GM19239 (cell line): ENCODE measurements around the gene TGDS.
"Not testable (repeated sequence)": the region's sequence is repeated elsewhere in the genome, so short reads cannot be mapped to it uniquely, and the experiment has no call there.

Experiments used
- DNase-seq: peaks from one replicate; pipeline ENCODE4 v3.0.0; 2011; ENCODE audit warnings: low spot score; ENCODE audit not compliant: insufficient read length
- FAIRE-seq: peaks from 2 replicates; lab custom pipeline; 2011; peaks lifted over from hg19 to GRCh38; lab: Jason Lieb, UNC

Gene TGDS

GRCh38 chr13:94556041-94556440, 39.9 kb downstream of the TGDS start:
- no peak for FAIRE-seq
- DNase-seq = no peak

- no peak for FAIRE-seq
Observed at GRCh38 chr13:94553766-94554165, 42.2 kb downstream of the TGDS start.

GRCh38 chr13:94552095-94552494, 43.9 kb downstream of the TGDS start:
- FAIRE-seq = no peak
- no peak for DNase-seq

More at GRCh38 chr13:94553766-94554165, 42.2 kb downstream of the TGDS start:
- DNase-seq = no peak

GRCh38 chr13:94550062-94550738, 45.8 kb downstream of the TGDS start:
- no peak for DNase-seq
- FAIRE-seq = no peak

- peak; percentile 77 for DNase-seq
- FAIRE-seq = peak; percentile 89
Observed at GRCh38 chr13:94549232-94550061, 46.5 kb downstream of the TGDS start.

GRCh38 chr13:94548821-94549231, 47.1 kb downstream of the TGDS start:
- DNase-seq (no peak), FAIRE-seq (no peak)

- FAIRE-seq (no peak), DNase-seq (peak; percentile 2)
Observed at GRCh38 chr13:94548382-94548781, 47.6 kb downstream of the TGDS start.

- FAIRE-seq (no peak), DNase-seq (no peak)
Observed at GRCh38 chr13:94546061-94546839, 49.7 kb downstream of the TGDS start.

- no peak for DNase-seq
- FAIRE-seq = no peak
Observed at GRCh38 chr13:94544922-94545321, 51.0 kb downstream of the TGDS start.

GRCh38 chr13:94542917-94543316, 53.0 kb downstream of the TGDS start:
- FAIRE-seq = no peak

GRCh38 chr13:94537740-94538630, 58.0 kb downstream of the TGDS start:
- DNase-seq (no peak), FAIRE-seq (no peak)

More at GRCh38 chr13:94542917-94543316, 53.0 kb downstream of the TGDS start:
- DNase-seq = no peak

GRCh38 chr13:94535775-94536174, 60.2 kb downstream of the TGDS start:
- FAIRE-seq (no peak), DNase-seq (no peak)

- no peak for DNase-seq
- FAIRE-seq = no peak
Observed at GRCh38 chr13:94535231-94535630, 60.7 kb downstream of the TGDS start.

- FAIRE-seq (no peak), DNase-seq (no peak)
Observed at GRCh38 chr13:94534166-94534565, 61.8 kb downstream of the TGDS start.

GRCh38 chr13:94532278-94532677, 63.7 kb downstream of the TGDS start:
- not testable (repeated sequence) for FAIRE-seq

GRCh38 chr13:94526956-94527355, 69.0 kb downstream of the TGDS start:
- DNase-seq, FAIRE-seq: not testable (repeated sequence)

More at GRCh38 chr13:94532278-94532677, 63.7 kb downstream of the TGDS start:
- not testable (repeated sequence) for DNase-seq

GRCh38 chr13:94525781-94526180, 70.2 kb downstream of the TGDS start:
- FAIRE-seq (no peak), DNase-seq (no peak)

GRCh38 chr13:94524407-94524806, 71.5 kb downstream of the TGDS start:
- no peak for FAIRE-seq
- DNase-seq = no peak
